K562 (cell line): ENCODE results near the gene ITPK1. TPM values are rescaled to one million over a fixed set of nuclear protein-coding genes. Genes with fewer than 3 reads are reported as not detected.

ENCODE experiments used
- ATAC-seq: fragments of 200-7000 bp; cut with Tn5 transposase; 3 replicates; pipeline ENCODE4 v1.9.1; 2020; ENCODE audit warnings: moderate library complexity
- BruUV-seq: library from RNA; stranded (reverse); fragments of 400-500 nt; replicated peaks from 2 replicates; lab custom pipeline; 2021; lab: Mats Ljungman, UMichigan
- CTCF ChIA-PET: fragments of 300-600 bp; formaldehyde crosslinking; extraction: SDS; loops from one replicate; lab custom pipeline; 2021; ENCODE audit warnings: low intra/inter-chr PET ratio; lab: Yijun Ruan, JAX
- POLR2A ChIA-PET: fragments of 300-600, 350-650 bp; sonication (Branson Sonifier 250); formaldehyde crosslinking; extraction: SDS; loops from one replicate; lab custom pipeline; 2021; ENCODE audit warnings: antibody characterized with exemption, inconsistent platforms; lab: Yijun Ruan, JAX
- DNase-seq, 4 experiments: peaks; one replicate each; pipeline versions ENCODE4 v3.0.0 to v3.0.0-alpha.2; 2011 to 2018; ENCODE audit warnings: low spot score in 3 of 4, mixed read lengths in 3 of 4; ENCODE audit errors: extremely low read depth in 1 of 4
- FAIRE-seq: peaks from 2 replicates; lab custom pipeline; 2011; peaks lifted over from hg19 to GRCh38; lab: Jason Lieb, UNC
- H2AFZ ChIP-seq: 2 replicates; pipeline ENCODE4 v1.6.0; 2011; ENCODE audit warnings: low read depth, low read length, control low read depth, inconsistent platforms
- H3K27ac ChIP-seq: fragments of 200-600 bp; 3 replicates; pipeline ENCODE4 v1.8.0; 2011; ENCODE audit warnings: low read depth, mild to moderate bottlenecking, control low read depth, inconsistent platforms, low read length, moderate library complexity, mixed read lengths; ENCODE audit errors: extremely low read depth
- H3K27me3 ChIP-seq, 2 experiments: fragments of 300-600 bp in 1 of 2; 2 replicates in 1 of 2; 3 replicates in 1 of 2; pipeline versions ENCODE4 v1.6.0 to v1.8.0; 2011; ENCODE audit warnings: inconsistent platforms in 2 of 2, low read length in 2 of 2, mild to moderate bottlenecking in 1 of 2, mixed read lengths in 1 of 2, moderate library complexity in 1 of 2; ENCODE audit not compliant: control insufficient read depth in 2 of 2, insufficient read depth in 2 of 2
- H3K36me3 ChIP-seq: fragments of 300-600 bp; 3 replicates; pipeline ENCODE4 v1.8.0; 2011; ENCODE audit warnings: mild to moderate bottlenecking, low read length, inconsistent platforms; ENCODE audit not compliant: control insufficient read depth, insufficient read depth
- H3K4me1 ChIP-seq, 2 experiments: fragments of 200-600 bp in 1 of 2; replicated peaks in 1 of 2; 2 replicates in 1 of 2; 3 replicates in 1 of 2; pipeline versions ENCODE4 v1.5.1 to v1.8.0; 2011; ENCODE audit warnings: inconsistent platforms in 2 of 2, low read length in 2 of 2, mild to moderate bottlenecking in 1 of 2, mixed read lengths in 1 of 2, moderate library complexity in 1 of 2; ENCODE audit not compliant: control insufficient read depth in 2 of 2, insufficient read depth in 2 of 2
- H3K4me2 ChIP-seq: 2 replicates; pipeline ENCODE4 v1.6.1; 2011; ENCODE audit warnings: low read length, control low read depth, inconsistent platforms, mixed read lengths; ENCODE audit not compliant: insufficient read depth
- H3K4me3 ChIP-seq: fragments of 200-600 bp; sonication (generic), shearing (Covaris generic); 2 replicates; pipeline ENCODE4 v1.5.1; 2016; ENCODE audit warnings: control low read depth, inconsistent platforms
- H3K79me2 ChIP-seq: fragments of 200-600 bp; 3 replicates; pipeline ENCODE4 v1.8.0; 2011; ENCODE audit warnings: low read length, inconsistent platforms; ENCODE audit not compliant: control insufficient read depth, insufficient read depth
- H3K9ac ChIP-seq, 2 experiments: 2 replicates each; pipeline versions ENCODE4 v1.6.0 to v1.6.1; 2011; ENCODE audit warnings: low read depth in 2 of 2, low read length in 2 of 2, control low read depth in 1 of 2, inconsistent platforms in 1 of 2, mild to moderate bottlenecking in 1 of 2, mixed read lengths in 1 of 2; ENCODE audit not compliant: insufficient read depth in 1 of 2
- H3K9me1 ChIP-seq: one replicate; pipeline ENCODE4 v1.6.0; 2011; ENCODE audit warnings: inconsistent platforms, mild to moderate bottlenecking, low read length, moderate library complexity; ENCODE audit not compliant: control insufficient read depth, insufficient read depth
- H3K9me3 ChIP-seq: replicated peaks from 2 replicates; pipeline ENCODE4 v1.5.1; 2011; ENCODE audit warnings: low read depth, low read length, inconsistent platforms; ENCODE audit not compliant: control insufficient read depth, insufficient read depth
- H4K20me1 ChIP-seq: replicated peaks from 2 replicates; pipeline ENCODE4 v1.6.1; 2011; ENCODE audit warnings: low read length, inconsistent platforms, mixed read lengths; ENCODE audit not compliant: control insufficient read depth, insufficient read depth
- BRCA1 ChIP-seq, 2 experiments: fragments of 450-650 bp in 1 of 2; sonication (generic) in 1 of 2; formaldehyde crosslinking in 1 of 2; IDR thresholded peaks; 2 replicates each; pipeline versions ENCODE4 v1.5.0 to v1.6.1; 2017 to 2020; ENCODE audit warnings: mild to moderate bottlenecking in 1 of 2, missing genetic modification reagents in 1 of 2
- CREB1 ChIP-seq, 2 experiments: sonication (generic) in 1 of 2; formaldehyde crosslinking in 1 of 2; IDR thresholded peaks; 2 replicates each; pipeline versions ENCODE4 v1.6.1 to v1.8.0; 2012 to 2022; ENCODE audit warnings: inconsistent platforms in 1 of 2, mild to moderate bottlenecking in 1 of 2, missing genetic modification reagents in 1 of 2, moderate library complexity in 1 of 2
- CSDE1 ChIP-seq, 2 experiments: fragments of 450-650 bp; IDR thresholded peaks; 2 replicates each; pipeline ENCODE4 v1.6.1; 2016; ENCODE audit warnings: mild to moderate bottlenecking in 1 of 2
- ELF1 ChIP-seq: fragments of 200-800 bp; sonication (Bioruptor generic); IDR thresholded peaks from 2 replicates; pipeline ENCODE4 v1.6.1; 2016; ENCODE audit warnings: missing genetic modification characterization, missing compliant biosample characterization
- FOS ChIP-seq: IDR thresholded peaks from 3 replicates; pipeline ENCODE4 v1.6.1; 2011; ENCODE audit not compliant: insufficient read length; ENCODE audit errors: extremely low read depth
- MXI1 ChIP-seq: IDR thresholded peaks from 2 replicates; pipeline ENCODE4 v1.6.1; 2011; ENCODE audit warnings: low read depth, mild to moderate bottlenecking, improper control_type of control experiment, low read length
- NFIX ChIP-seq: fragments of 250-450 bp; sonication (Bioruptor Pico); IDR thresholded peaks from 2 replicates; pipeline ENCODE4 v1.4.0; 2020; ENCODE audit warnings: low read depth, mild to moderate bottlenecking, moderate library complexity
- POLR3G ChIP-seq: IDR thresholded peaks from 2 replicates; pipeline ENCODE4 v1.6.1; 2011; ENCODE audit not compliant: insufficient read length, insufficient replicate concordance; ENCODE audit errors: extremely low read depth
- PRMT5 ChIP-seq: sonication (generic); formaldehyde crosslinking; IDR thresholded peaks from 2 replicates; pipeline ENCODE4 v1.5.0; 2020; ENCODE audit warnings: missing genetic modification reagents
- RBM25 ChIP-seq: fragments of 200-400 bp; formaldehyde crosslinking; IDR thresholded peaks from 2 replicates; pipeline ENCODE4 v1.6.1; 2018; ENCODE audit warnings: low read length, low read depth, moderate library complexity; ENCODE audit not compliant: severe bottlenecking
- SMARCA4 ChIP-seq: fragments of 450-650 bp; IDR thresholded peaks from 2 replicates; pipeline ENCODE4 v1.6.1; 2016
- TEAD2 ChIP-seq: fragments of 450-650 bp; IDR thresholded peaks from 2 replicates; pipeline ENCODE4 v1.6.1; 2016; ENCODE audit warnings: missing genetic modification characterization, control low read depth, missing compliant biosample characterization
- TOE1 ChIP-seq, 2 experiments: fragments of 450-650 bp in 1 of 2; sonication (generic) in 1 of 2; formaldehyde crosslinking in 1 of 2; IDR thresholded peaks; 2 replicates each; pipeline versions ENCODE4 v1.7.1 to v1.8.0; 2016 to 2022; ENCODE audit warnings: borderline replicate concordance in 2 of 2, mild to moderate bottlenecking in 2 of 2, antibody characterized with exemption in 1 of 2, inconsistent platforms in 1 of 2, low read depth in 1 of 2, missing genetic modification reagents in 1 of 2, moderate library complexity in 1 of 2
- TRIM28 ChIP-seq: fragments of 450-650 bp; IDR thresholded peaks from 2 replicates; pipeline ENCODE4 v1.6.1; 2017
- ZC3H11A ChIP-seq: IDR thresholded peaks from 2 replicates; pipeline ENCODE4 v1.6.1; 2012; ENCODE audit warnings: low read depth, low read length, improper control_type of control experiment
- ZFP36 ChIP-seq: fragments of 150-350 bp; IDR thresholded peaks from 2 replicates; pipeline ENCODE4 v1.6.1; 2018; ENCODE audit warnings: low read length, low read depth; ENCODE audit not compliant: partially characterized antibody
- WGBS: fragments of 100-300 bp; shearing (Covaris generic); methylation state at CpG from one replicate; pipeline ENCODE4 v1.1.6; 2016; ENCODE audit warnings: low coverage, mixed read lengths; ENCODE audit not compliant: insufficient coverage; ENCODE audit errors: missing lambda C conversion rate; 5-methylcytosine and 5-hydroxymethylcytosine counted together
- in situ Hi-C: fragments of 300-500 bp; cut with MboI; formaldehyde crosslinking; loops from 4 replicates; pipeline ENCODE4 v1.15.0; 2018; ENCODE audit warnings: inconsistent platforms, mixed read lengths
- intact Hi-C: fragments of 100-400 bp; cut with micrococcal nuclease; formaldehyde crosslinking; loops from 2 replicates; pipeline ENCODE4 v1.14.2; 2022
- polyA plus RNA-seq, 8 experiments: library from polyadenylated mRNA; depleted of rRNA in 4 of 8; stranded (reverse) in 5 of 8; unstranded in 3 of 8; fragments of >200 nt; fragmentation: Nextera tagmentation in 2 of 8; fragmentation: Illumina TruSeq in 1 of 8; extraction: Ambion mirVana in 2 of 8; extraction: Trizol in 1 of 8; gene quantifications; 2 replicates each; pipeline versions ENCODE4 v1.2.1 to v1.2.3, GENCODE V29; 2011 to 2014; ENCODE audit warnings: inconsistent platforms in 1 of 8, missing spikeins in 1 of 8
- total RNA-seq, 7 experiments: library from RNA; depleted of rRNA in 6 of 7; stranded (reverse); fragments of >200 nt in 6 of 7; fragmentation: Illumina TruSeq in 2 of 7; extraction: Trizol in 2 of 7; gene quantifications; 2 replicates each; pipeline versions ENCODE4 v1.2.1 to v1.2.3, GENCODE V29; 2011 to 2021; ENCODE audit warnings: low replicate concordance in 1 of 7

Gene ITPK1
- total and polyA plus RNA-seq, 9 of the 15 experiments (the other 6 are each of a cell fraction or from before 2014, with no cell fraction given) = 1.2 to 39.2 (median 23.0) TPM

DNA sequence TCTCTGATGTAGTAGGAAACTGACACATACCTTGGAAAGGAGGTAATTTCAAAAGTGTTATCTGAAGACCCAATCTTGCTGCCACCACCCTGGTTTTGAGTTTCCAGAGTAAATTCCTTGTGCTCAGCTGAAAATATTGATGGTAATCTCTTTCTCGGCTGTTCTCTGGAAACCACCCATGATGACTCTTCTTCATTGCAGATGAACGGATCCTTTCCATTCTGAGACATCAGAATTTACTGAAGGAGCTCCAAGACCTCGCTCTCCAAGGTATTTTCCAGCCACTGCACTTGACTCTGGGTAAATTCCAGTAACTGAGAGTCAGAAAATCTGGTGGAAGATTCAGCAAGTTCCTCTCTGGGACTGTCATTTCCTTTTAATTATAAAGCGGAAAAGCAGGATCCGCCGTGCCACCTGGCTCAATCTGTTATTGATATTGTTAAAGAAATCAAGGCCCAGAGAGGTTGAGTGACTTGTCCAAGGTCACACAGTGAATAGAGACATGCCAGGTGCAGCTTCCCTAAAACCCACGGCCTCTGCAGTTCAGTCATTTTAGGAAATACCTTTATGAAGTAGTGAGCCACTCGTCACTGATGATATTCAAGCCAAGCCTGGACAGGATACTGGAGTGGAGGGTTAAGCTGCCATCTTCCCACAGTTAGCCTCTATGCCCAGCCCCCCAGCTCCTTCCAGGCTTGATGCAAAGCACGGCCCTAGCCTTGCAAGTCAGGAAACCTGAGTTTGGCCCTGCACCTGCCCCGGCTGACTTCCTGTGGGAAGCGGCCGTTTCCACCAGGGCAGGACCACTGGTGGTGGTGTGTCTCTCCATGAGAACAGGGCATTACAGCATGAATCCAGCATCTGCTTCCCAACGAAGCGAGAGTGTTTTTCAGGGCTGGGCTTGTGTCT, 188.1 kb downstream of the ITPK1 start:
- no peak overlapping the region for H3K27ac ChIP-seq
- no peak for ATAC-seq

More for the DNA sequence above, 188.1 kb downstream of the ITPK1 start:
- intact Hi-C loops (no loop called here), in situ Hi-C loops (no loop called here)
- Histone ChIP-seq H3K4me3 (no peak overlapping the region), H3K36me3 (no peaks in the 10 kb centered on the region), H3K27me3 (peaks cover 0 to 6% of the 10 kb centered on the region in 2 experiments; a peak in 1 of 5 replicates), H3K9ac (no peak overlapping the region), H3K4me2 (no peak overlapping the region), H3K9me3 (no peaks in the 10 kb centered on the region), H3K9me1 (no peaks in the 10 kb centered on the region), H2AFZ (no peak overlapping the region), H3K79me2 (no peaks in the 10 kb centered on the region), H4K20me1 (no peaks in the 10 kb centered on the region; the same call in 1 of the 2 replicates), H3K4me1 (peaks cover 0 to 7% of the 10 kb centered on the region in 2 experiments; a peak in 1 of 5 replicates)
- no TSS peak for BruUV-seq
- DNase-seq (no peak), FAIRE-seq (no peak)
- TF ChIP-seq TRIM28 (no peak), ZFP36 (peak; percentile 52), BRCA1 (IDR thresholded peaks at IDR 0.05) (no peak), BRCA1 (CRISPR knock-in tag; IDR thresholded peaks at IDR 0.05) (no peak), RBM25 (peak; percentile 64), POLR3G (no peak), ELF1 (tag) (no peak), SMARCA4 (no peak), CSDE1 (IDR thresholded peaks at IDR 0.05) (no peak), TEAD2 (tag) (no peak), PRMT5 (CRISPR knock-in tag) (no peak), NFIX (CRISPR knock-in tag) (no peak), ZC3H11A (no peak), MXI1 (no peak), CREB1 (IDR thresholded peaks at IDR 0.05) (no peak), CREB1 (CRISPR knock-in tag; IDR thresholded peaks at IDR 0.05) (no peak), TOE1 (IDR thresholded peaks at IDR 0.05; ENCODE audit: borderline replicate concordance) (no peak), TOE1 (CRISPR knock-in tag; IDR thresholded peaks at IDR 0.05; ENCODE audit: borderline replicate concordance, low read depth) (no peak), FOS (no peak)
- POLR2A ChIA-PET = no interaction called here
- CTCF ChIA-PET = no interaction called here
- WGBS = 3% methylated on average over 14 of the region's 14 CpGs
